ENCODE data around the gene GAN. TPM values are rescaled to one million over a fixed set of nuclear protein-coding genes. Genes with fewer than 3 reads are reported as not detected.

GAN gene
- total and polyA plus RNA-seq, 8 donors = 3.2 to 8.1 (median 3.8) TPM

GRCh38 chr16:81408409-81408950 is 93.7 kb downstream of the GAN start:
- H3K36me3 ChIP-seq = no peaks in the 10 kb centered on the region
- DNase-seq (peak in 1 of 4 donors; percentile 13), ATAC-seq (no peak)
- H3K27ac ChIP-seq = no peak overlapping the region
- no peaks in the 10 kb centered on the region for H3K27me3 ChIP-seq
- H3K4me1 ChIP-seq = peaks cover 0 to 5% of the 10 kb centered on the region in 2 donors
- intact Hi-C loops (cut with DNase I) = no loop called here
- no peaks in the 10 kb centered on the region for H3K9me3 ChIP-seq
- TF ChIP-seq, protein P1, sequence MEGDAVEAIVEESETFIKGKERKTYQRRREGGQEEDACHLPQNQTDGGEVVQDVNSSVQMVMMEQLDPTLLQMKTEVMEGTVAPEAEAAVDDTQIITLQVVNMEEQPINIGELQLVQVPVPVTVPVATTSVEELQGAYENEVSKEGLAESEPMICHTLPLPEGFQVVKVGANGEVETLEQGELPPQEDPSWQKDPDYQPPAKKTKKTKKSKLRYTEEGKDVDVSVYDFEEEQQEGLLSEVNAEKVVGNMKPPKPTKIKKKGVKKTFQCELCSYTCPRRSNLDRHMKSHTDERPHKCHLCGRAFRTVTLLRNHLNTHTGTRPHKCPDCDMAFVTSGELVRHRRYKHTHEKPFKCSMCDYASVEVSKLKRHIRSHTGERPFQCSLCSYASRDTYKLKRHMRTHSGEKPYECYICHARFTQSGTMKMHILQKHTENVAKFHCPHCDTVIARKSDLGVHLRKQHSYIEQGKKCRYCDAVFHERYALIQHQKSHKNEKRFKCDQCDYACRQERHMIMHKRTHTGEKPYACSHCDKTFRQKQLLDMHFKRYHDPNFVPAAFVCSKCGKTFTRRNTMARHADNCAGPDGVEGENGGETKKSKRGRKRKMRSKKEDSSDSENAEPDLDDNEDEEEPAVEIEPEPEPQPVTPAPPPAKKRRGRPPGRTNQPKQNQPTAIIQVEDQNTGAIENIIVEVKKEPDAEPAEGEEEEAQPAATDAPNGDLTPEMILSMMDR (IDR thresholded peaks at IDR 0.05) = no peak
- no peak overlapping the region for H3K4me3 ChIP-seq

DNA sequence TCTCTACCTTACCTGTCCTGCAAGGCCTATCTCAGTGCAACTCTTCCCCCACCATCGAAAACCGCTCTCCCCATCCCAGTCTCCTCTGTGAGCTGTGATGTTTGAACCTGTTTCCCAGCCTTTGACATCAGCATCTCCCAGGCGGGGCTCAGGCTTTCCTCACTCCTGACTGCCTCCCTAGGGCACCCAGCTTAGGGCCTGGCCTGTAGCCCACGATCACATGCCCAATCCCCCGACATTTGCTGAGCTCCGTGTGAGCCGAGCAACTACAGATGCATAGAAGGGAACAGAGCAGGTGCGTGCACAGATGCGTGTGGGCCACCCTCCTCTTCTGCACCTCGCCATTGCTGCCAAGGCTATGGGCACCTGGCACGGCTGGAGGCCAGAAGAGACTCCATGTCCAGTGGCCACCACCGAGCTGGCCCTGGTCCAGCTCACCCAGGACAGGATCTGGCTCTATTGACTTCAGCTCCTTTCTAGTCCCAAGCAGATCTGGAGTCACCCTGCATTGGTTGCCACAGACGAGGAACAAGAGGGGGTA is 94.3 kb downstream of the GAN start:
- Histone ChIP-seq H3K9me3 (no peaks in the 10 kb centered on the region), H3K36me3 (no peaks in the 10 kb centered on the region), H3K27ac (no peak overlapping the region), H3K27me3 (no peaks in the 10 kb centered on the region), H3K4me3 (no peak overlapping the region), H3K4me1 (no peaks in the 10 kb centered on the region)
- intact Hi-C loops (cut with DNase I) = no loop called here
- TF ChIP-seq, protein P1 (IDR thresholded peaks at IDR 0.05) = no peak
- ATAC-seq (no peak), DNase-seq (peak in 1 of 4 donors; percentile 43)

DNA sequence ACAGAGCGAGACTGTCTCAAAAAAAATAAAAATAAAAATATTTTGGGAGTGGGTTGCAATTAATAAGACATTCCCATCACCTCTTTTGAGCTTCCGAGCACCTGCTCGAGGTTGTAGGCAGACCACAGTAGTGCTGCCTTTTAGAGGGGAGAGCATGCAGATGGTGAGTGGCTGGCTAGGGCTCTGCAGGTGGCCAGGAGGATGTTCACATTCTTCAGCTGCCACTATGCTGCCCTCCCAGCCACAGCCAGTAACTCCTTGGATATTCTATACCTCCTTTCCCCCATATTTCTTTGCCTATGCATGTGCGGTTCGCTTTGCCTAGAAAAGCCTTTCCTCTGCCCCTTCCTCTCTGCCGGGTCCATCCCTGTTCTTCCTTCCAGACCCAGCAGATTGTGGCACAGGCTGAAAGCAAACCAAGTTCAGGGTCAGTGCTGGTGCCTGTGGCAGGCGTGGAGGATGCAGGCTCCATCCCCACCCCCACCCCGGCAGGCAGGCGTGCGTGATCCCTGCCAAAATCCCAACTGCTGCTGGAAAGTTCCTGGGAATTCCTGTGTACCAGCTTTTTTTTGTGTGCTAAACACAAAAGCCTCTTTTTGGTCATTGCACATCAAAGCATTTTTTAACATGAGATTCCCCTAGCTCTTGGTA is 96.0 kb downstream of the GAN start:
- no peaks in the 10 kb centered on the region for H3K36me3 ChIP-seq
- no peak overlapping the region for H3K4me3 ChIP-seq
- no peaks in the 10 kb centered on the region for H3K4me1 ChIP-seq
- peak in 1 of 4 donors; percentile 15 for DNase-seq
- no peak for ATAC-seq
- H3K27ac ChIP-seq = no peak overlapping the region
- no peaks in the 10 kb centered on the region for H3K27me3 ChIP-seq
- TF ChIP-seq, protein P1 (IDR thresholded peaks at IDR 0.05) = no peak
- no peaks in the 10 kb centered on the region for H3K9me3 ChIP-seq
- intact Hi-C loops (cut with DNase I) = no loop called here

DNA sequence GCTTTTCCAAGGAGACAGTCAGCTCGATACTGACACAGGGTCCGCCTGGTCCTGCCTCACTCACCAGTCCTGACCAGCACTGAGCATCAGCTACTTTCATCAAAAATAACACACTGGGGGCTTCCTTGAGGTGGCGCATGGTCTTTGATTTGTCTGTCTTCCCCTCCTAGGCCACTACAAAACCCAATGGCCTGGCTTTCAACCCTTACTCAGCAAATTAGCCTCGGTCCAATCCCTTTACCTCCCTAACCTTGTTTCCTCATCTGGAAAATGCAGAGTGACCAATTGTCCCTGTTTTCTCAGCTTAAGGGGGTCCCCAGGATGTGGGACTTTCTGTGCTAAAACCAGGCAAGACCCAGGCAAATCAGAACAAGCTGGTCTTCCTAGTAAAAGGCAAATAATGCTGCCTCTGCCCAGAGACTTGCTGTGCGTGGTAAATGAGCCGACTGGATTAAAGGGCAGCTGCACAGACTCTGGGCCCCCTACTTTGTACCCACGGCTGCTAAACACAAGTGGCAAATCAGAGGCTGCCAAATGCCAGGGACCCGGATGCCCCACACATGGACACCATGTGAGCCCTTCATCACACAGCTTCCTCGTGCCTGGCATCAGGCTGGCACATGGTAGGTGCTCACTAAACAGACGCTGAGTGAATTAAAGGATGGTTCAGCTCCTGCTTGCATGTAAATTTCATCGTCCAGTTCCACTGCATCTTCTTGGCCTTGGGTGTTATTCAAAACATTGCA is 98.7 kb downstream of the GAN start:
- no peaks in the 10 kb centered on the region for H3K36me3 ChIP-seq
- intact Hi-C loops (cut with DNase I) = no loop called here
- H3K27ac ChIP-seq = no peak overlapping the region
- no peaks in the 10 kb centered on the region for H3K27me3 ChIP-seq
- no peak overlapping the region for H3K4me3 ChIP-seq
- TF ChIP-seq, protein P1 (IDR thresholded peaks at IDR 0.05) = no peak
- DNase-seq (no peak), ATAC-seq (no peak)
- no peaks in the 10 kb centered on the region for H3K4me1 ChIP-seq
- H3K9me3 ChIP-seq = no peaks in the 10 kb centered on the region

DNA sequence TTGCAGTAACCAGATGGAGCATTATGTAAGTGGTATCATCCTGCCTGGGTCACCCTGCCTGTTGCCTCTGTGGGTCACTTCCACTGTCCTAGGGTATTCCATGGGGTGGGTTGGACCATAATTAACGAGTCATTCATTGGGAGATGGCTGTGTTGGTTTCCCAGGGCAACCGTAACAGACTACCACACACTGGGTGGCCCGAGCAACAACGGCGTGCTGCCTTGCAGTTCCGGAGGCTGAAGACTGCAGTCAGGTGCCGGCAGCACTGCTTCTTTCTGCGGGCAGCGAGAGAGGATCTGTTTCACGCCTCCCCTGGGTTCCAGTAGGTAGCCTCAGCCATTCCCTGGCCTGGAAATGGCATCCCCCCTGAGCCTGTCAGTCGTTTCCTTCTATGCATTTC is 101.0 kb downstream of the GAN start:
- no peak overlapping the region for H3K4me3 ChIP-seq
- DNase-seq (no peak), ATAC-seq (no peak)
- H3K27ac ChIP-seq = no peak overlapping the region
- no peaks in the 10 kb centered on the region for H3K27me3 ChIP-seq
- no peaks in the 10 kb centered on the region for H3K36me3 ChIP-seq
- intact Hi-C loops (cut with DNase I) = no loop called here
- TF ChIP-seq, protein P1 (IDR thresholded peaks at IDR 0.05) = no peak
- H3K4me1 ChIP-seq = no peaks in the 10 kb centered on the region
- no peaks in the 10 kb centered on the region for H3K9me3 ChIP-seq
